OCI-LY7 (cell line): Measurements from ENCODE around the gene ADSS1. TPM values are rescaled to one million over a fixed set of nuclear protein-coding genes. Genes with fewer than 3 reads are reported as not detected.

Experiments used
- BruUV-seq: library from RNA; stranded (reverse); fragments of 400-500 nt; replicated peaks from 2 replicates; lab custom pipeline; 2021; lab: Mats Ljungman, UMichigan
- CTCF ChIA-PET: fragments of 300-600 bp; sonication (Branson Sonifier 250); formaldehyde crosslinking; loops from one replicate; lab custom pipeline; 2022; ENCODE audit warnings: antibody characterized with exemption; ENCODE audit not compliant: unreplicated experiment; lab: Charles Lee
- POLR2A ChIA-PET: fragments of 300-600 bp; sonication (Branson Sonifier 250); formaldehyde crosslinking; loops from one replicate; lab custom pipeline; 2022; ENCODE audit warnings: antibody characterized with exemption; lab: Charles Lee
- DNase-seq: peaks from one replicate; pipeline ENCODE4 v3.0.0-alpha.2; 2015; ENCODE audit warnings: low spot score
- H2AFZ ChIP-seq: fragments of 200-600 bp; sonication (generic), shearing (Covaris generic); 2 replicates; pipeline ENCODE4 v1.6.1; 2014; ENCODE audit warnings: mild to moderate bottlenecking, antibody characterized with exemption, low read length, moderate library complexity
- H3K27ac ChIP-seq: fragments of 200-600 bp; sonication (generic); 2 replicates; pipeline ENCODE4 v1.5.1; 2014; ENCODE audit warnings: mixed run types, low read depth, mild to moderate bottlenecking, moderate library complexity, low read length, inconsistent platforms; ENCODE audit not compliant: poor library complexity, severe bottlenecking
- H3K36me3 ChIP-seq: fragments of 200-600 bp; sonication (generic); 2 replicates; pipeline ENCODE4 v1.6.1; 2014; ENCODE audit warnings: mild to moderate bottlenecking, antibody characterized with exemption, low read length, moderate library complexity, mixed read lengths; ENCODE audit not compliant: insufficient read depth
- H3K4me1 ChIP-seq: fragments of 200-600 bp; sonication (generic); 2 replicates; pipeline ENCODE4 v1.5.1; 2014; ENCODE audit warnings: mild to moderate bottlenecking, low read length; ENCODE audit not compliant: insufficient read depth, poor library complexity, severe bottlenecking
- H3K4me2 ChIP-seq: fragments of 200-600 bp; sonication (generic); 2 replicates; pipeline ENCODE4 v1.6.1; 2014; ENCODE audit warnings: mild to moderate bottlenecking, low read length
- H3K4me3 ChIP-seq: fragments of 200-600 bp; sonication (generic); 2 replicates; pipeline ENCODE4 v1.5.1; 2014; ENCODE audit warnings: mild to moderate bottlenecking, low read depth, low read length; ENCODE audit not compliant: poor library complexity, severe bottlenecking
- H3K79me2 ChIP-seq: fragments of 200-600 bp; sonication (generic); 2 replicates; pipeline ENCODE4 v1.6.1; 2016; ENCODE audit warnings: low read depth, mild to moderate bottlenecking, low read length, moderate library complexity, mixed read lengths; ENCODE audit not compliant: insufficient read depth
- H3K9me2 ChIP-seq: fragments of 200-600 bp; sonication (generic); 2 replicates; pipeline ENCODE4 v1.6.1; 2016; ENCODE audit warnings: mild to moderate bottlenecking, low read length, mixed read lengths; ENCODE audit not compliant: insufficient read depth
- H3K9me3 ChIP-seq: fragments of 200-600 bp; sonication (generic); 2 replicates; pipeline ENCODE4 v1.6.1; 2014; ENCODE audit warnings: mild to moderate bottlenecking, mixed run types, low read length, mixed read lengths
- H4K20me1 ChIP-seq: fragments of 200-600 bp; sonication (generic); 2 replicates; pipeline ENCODE4 v1.6.1; 2014; ENCODE audit warnings: mild to moderate bottlenecking, antibody characterized with exemption, low read length, moderate library complexity, mixed read lengths; ENCODE audit not compliant: insufficient read depth
- EZH2phosphoT487 ChIP-seq: fragments of 200-600 bp; sonication (generic); IDR thresholded peaks from 2 replicates; pipeline ENCODE4 v1.6.1; 2018; ENCODE audit warnings: low read depth, borderline replicate concordance, mild to moderate bottlenecking, mixed run types, antibody characterized with exemption, low read length, moderate library complexity, mixed read lengths
- intact Hi-C: fragments of 100-400 bp; cut with micrococcal nuclease; formaldehyde crosslinking; loops from one replicate; pipeline ENCODE4 v1.10.0; 2022; ENCODE audit not compliant: unreplicated experiment
- total RNA-seq, 2 experiments: library from RNA; depleted of rRNA in 1 of 2; stranded (reverse); fragments of >200 nt in 1 of 2; shearing (Covaris generic) in 1 of 2; gene quantifications; 2 replicates each; pipeline ENCODE4 v1.2.3, GENCODE V29; 2014 to 2022
- TF ChIP-seq, protein P1 (sequence below): fragments of 200-600 bp; sonication (generic); conservative IDR thresholded peaks from 2 replicates; pipeline ENCODE4 v1.5.1; 2014; ENCODE audit warnings: mild to moderate bottlenecking, antibody characterized with exemption, low read length, moderate library complexity, mixed read lengths

Gene ADSS1
- total RNA-seq, 2 experiments from 2014 or later, result 2.8 TPM; not detected in 1

DNA sequence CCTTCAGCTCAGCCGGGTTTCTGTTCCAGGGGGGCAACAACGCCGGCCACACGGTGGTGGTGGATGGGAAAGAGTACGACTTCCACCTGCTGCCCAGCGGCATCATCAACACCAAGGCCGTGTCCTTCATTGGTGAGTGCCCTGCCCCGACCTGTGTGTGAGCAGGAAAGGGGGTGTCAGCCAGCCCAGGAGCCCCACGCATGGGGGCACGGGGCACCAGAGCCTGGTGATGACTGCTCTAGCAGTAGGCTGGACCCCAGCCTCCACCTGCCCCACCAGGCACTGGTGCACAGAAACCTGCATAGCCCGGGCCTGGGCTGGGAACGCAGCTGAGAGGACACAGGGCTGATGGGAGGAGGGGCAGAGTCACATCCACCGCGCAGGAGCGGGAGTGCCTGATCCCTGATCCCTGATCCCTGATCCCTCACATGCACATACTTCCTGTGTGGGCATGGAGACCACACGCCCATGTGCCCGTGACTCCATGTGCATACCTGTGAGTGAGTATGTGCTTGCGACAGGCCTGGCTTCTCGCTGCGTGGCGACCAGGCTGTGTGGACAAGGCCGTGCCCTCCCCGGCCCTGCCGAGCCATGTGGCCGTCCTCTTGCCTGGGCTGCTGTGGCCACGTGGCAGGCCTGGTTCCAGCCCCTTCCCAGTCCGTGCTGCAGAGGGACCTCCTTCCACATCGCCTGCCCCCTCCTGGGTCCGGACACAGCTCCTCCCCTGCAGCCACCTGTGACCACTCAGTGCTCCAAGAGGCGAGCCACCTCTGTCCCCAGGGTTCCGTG, 11.2 kb downstream of the ADSS1 start:
- no TSS peak for BruUV-seq
- Histone ChIP-seq H3K9me3 (no peaks in the 10 kb centered on the region), H3K4me3 (no peak overlapping the region), H3K4me2 (no peak overlapping the region), H2AFZ (no peak overlapping the region), H3K36me3 (no peaks in the 10 kb centered on the region), H3K9me2 (no peaks in the 10 kb centered on the region), H3K4me1 (no peaks in the 10 kb centered on the region), H3K79me2 (no peaks in the 10 kb centered on the region), H3K27ac (no peak overlapping the region), H4K20me1 (no peaks in the 10 kb centered on the region)
- ChIA-PET POLR2A (no interaction called here), CTCF (no interaction called here)
- intact Hi-C loops, result no loop called here
- no peak for DNase-seq
- no peak for TF ChIP-seq EZH2phosphoT487
- TF ChIP-seq, protein P1, sequence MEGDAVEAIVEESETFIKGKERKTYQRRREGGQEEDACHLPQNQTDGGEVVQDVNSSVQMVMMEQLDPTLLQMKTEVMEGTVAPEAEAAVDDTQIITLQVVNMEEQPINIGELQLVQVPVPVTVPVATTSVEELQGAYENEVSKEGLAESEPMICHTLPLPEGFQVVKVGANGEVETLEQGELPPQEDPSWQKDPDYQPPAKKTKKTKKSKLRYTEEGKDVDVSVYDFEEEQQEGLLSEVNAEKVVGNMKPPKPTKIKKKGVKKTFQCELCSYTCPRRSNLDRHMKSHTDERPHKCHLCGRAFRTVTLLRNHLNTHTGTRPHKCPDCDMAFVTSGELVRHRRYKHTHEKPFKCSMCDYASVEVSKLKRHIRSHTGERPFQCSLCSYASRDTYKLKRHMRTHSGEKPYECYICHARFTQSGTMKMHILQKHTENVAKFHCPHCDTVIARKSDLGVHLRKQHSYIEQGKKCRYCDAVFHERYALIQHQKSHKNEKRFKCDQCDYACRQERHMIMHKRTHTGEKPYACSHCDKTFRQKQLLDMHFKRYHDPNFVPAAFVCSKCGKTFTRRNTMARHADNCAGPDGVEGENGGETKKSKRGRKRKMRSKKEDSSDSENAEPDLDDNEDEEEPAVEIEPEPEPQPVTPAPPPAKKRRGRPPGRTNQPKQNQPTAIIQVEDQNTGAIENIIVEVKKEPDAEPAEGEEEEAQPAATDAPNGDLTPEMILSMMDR, result no peak

DNA sequence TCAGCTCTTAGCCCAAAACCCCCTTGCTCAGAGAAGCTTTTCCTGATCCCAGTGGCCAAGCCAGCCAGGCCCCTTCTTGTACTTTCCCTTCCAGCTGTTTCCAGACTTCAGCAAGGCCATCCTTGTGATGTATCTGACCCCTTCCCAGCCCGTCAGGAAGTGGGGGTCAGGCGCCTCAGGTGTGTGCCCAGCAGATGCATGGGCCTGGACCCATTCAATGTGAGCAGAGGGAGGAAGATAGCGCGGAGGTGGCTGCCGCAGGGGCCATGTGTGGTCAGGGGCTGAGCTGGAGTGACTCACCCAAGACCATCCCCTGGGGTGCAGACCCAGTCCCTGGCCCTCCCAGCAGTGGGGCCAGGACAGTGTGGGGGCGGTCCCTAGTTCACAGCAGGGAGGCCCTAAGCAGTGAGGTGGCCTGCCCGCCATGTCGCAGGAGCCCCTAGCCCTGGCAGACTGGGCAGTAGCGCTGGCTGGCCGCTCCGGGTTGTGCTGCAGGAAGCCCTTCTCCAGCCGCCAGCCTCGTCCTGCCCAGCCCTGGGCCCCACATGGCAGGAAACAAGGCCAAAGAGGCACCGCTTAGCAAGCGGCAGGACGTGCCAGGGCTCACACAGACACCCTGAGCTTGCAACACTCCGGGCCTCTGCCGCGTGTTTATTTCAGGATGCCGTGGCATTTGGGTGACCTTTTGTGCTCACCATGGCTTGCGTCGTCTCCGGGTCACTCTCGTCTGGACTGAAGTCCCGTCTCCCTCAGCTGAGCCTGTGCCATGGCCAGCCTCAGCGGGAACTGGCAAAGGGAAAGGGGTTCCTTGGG, 12.0 kb downstream of the ADSS1 start:
- no peak overlapping the region for H2AFZ ChIP-seq
- POLR2A ChIA-PET, result no interaction called here

More for the DNA sequence above, 12.0 kb downstream of the ADSS1 start:
- Histone ChIP-seq H3K4me2 (no peak overlapping the region), H3K36me3 (no peaks in the 10 kb centered on the region), H3K4me3 (no peak overlapping the region), H3K27ac (no peak overlapping the region), H3K9me3 (no peaks in the 10 kb centered on the region), H3K79me2 (no peaks in the 10 kb centered on the region), H4K20me1 (no peaks in the 10 kb centered on the region), H3K4me1 (no peaks in the 10 kb centered on the region), H3K9me2 (no peaks in the 10 kb centered on the region)
- TF ChIP-seq, protein P1, result no peak
- TF ChIP-seq EZH2phosphoT487, result no peak
- intact Hi-C loops, result no loop called here
- BruUV-seq, result no TSS peak
- no peak for DNase-seq
- CTCF ChIA-PET, result no interaction called here
